ENCODE results near the gene CYP4Z1.
"Not testable (repeated sequence)": the region's sequence is repeated elsewhere in the genome, so short reads cannot be mapped to it uniquely, and the experiment has no call there.

CYP4Z1 gene

GRCh38 chr1:47128854-47129253, 61.8 kb downstream of the CYP4Z1 start:
- DNase-seq (ENCODE audit: low read depth) = not testable (repeated sequence)

GRCh38 chr1:47129489-47130230, 62.6 kb downstream of the CYP4Z1 start:
- not testable (repeated sequence) for DNase-seq (ENCODE audit: low read depth)

- DNase-seq (ENCODE audit: low read depth) = not testable (repeated sequence)
Observed at GRCh38 chr1:47132665-47133064, 65.6 kb downstream of the CYP4Z1 start.

GRCh38 chr1:47137198-47137597, 70.2 kb downstream of the CYP4Z1 start, which contains the start of gene CYP4A22:
Gene CYP4A22, plus strand, starts transcription at chr1:47137441. Its CDS starts 45 bp downstream, at chr1:47137486.
- no peak for DNase-seq (ENCODE audit: low read depth)

- DNase-seq (ENCODE audit: low read depth) = no peak
Observed at GRCh38 chr1:47137925-47138615, 71.0 kb downstream of the CYP4Z1 start.

GRCh38 chr1:47140358-47140757, 73.3 kb downstream of the CYP4Z1 start:
- DNase-seq (ENCODE audit: low read depth) = not testable (repeated sequence)

GRCh38 chr1:47143654-47144053, 76.6 kb downstream of the CYP4Z1 start:
- not testable (repeated sequence) for DNase-seq (ENCODE audit: low read depth)

GRCh38 chr1:47146495-47146894, 79.5 kb downstream of the CYP4Z1 start:
- DNase-seq (ENCODE audit: low read depth) = not testable (repeated sequence)

- no peak for DNase-seq (ENCODE audit: low read depth)
Observed at GRCh38 chr1:47147047-47147785, 80.2 kb downstream of the CYP4Z1 start.

GRCh38 chr1:47149162-47149561, 82.1 kb downstream of the CYP4Z1 start:
- not testable (repeated sequence) for DNase-seq (ENCODE audit: low read depth)

GRCh38 chr1:47156457-47156856, 89.4 kb downstream of the CYP4Z1 start:
- DNase-seq (ENCODE audit: low read depth) = not testable (repeated sequence)

- DNase-seq (ENCODE audit: low read depth) = not testable (repeated sequence)
Observed at GRCh38 chr1:47157957-47158356, 90.9 kb downstream of the CYP4Z1 start.

GRCh38 chr1:47160716-47161115, 93.7 kb downstream of the CYP4Z1 start:
- no peak for DNase-seq (ENCODE audit: low read depth)

GRCh38 chr1:47161298-47162040, 94.4 kb downstream of the CYP4Z1 start:
- DNase-seq (ENCODE audit: low read depth) = no peak

GRCh38 chr1:47164552-47164951, 97.5 kb downstream of the CYP4Z1 start:
- DNase-seq (ENCODE audit: low read depth) = no peak

Measured in activated T-cell treated with anti-CD3 and anti-CD28 coated beads for 1 hour (primary cell).